Left lung (tissue), 10 donors: ENCODE measurements around the gene TNFAIP3. TPM values are rescaled to one million over a fixed set of nuclear protein-coding genes. Genes with fewer than 3 reads are reported as not detected.
A peak's percentile ranks its signal among the peaks of the same experiment; 100 is the strongest.

Experiments used
- ATAC-seq: fragments of 200-7000 bp; cut with Tn5 transposase; one replicate; pipeline ENCODE4 v1.9.1; 2020; ENCODE audit warnings: moderate library complexity
- DNase-seq, 4 donors: peaks; one replicate each; pipeline ENCODE4 v3.0.0-alpha.2; 2013 to 2020
- H3K27ac ChIP-seq, 2 donors: fragments of 200-600 bp; sonication (generic) in 1 of 2; one replicate each; pipeline versions ENCODE4 v1.5.0 to v1.8.0; 2020 to 2021
- H3K27me3 ChIP-seq, 2 donors: fragments of 200-600 bp; sonication (generic) in 1 of 2; one replicate each; pipeline versions ENCODE4 v1.5.0 to v1.8.0; 2020 to 2021
- H3K36me3 ChIP-seq, 2 donors: fragments of 200-600 bp; sonication (generic) in 1 of 2; one replicate each; pipeline versions ENCODE4 v1.5.0 to v1.8.0; 2020 to 2021
- H3K4me1 ChIP-seq, 2 donors: fragments of 200-600 bp; one replicate each; pipeline ENCODE4 v1.8.0; 2021
- H3K4me3 ChIP-seq, 2 donors: fragments of 200-600 bp; sonication (generic) in 1 of 2; one replicate each; pipeline versions ENCODE4 v1.5.0 to v1.8.0; 2020 to 2021; ENCODE audit warnings: mild to moderate bottlenecking in 1 of 2
- H3K9me3 ChIP-seq, 2 donors: fragments of 200-600 bp; sonication (generic) in 1 of 2; one replicate each; pipeline versions ENCODE4 v1.5.0 to v1.8.0; 2020 to 2021
- CTCF ChIP-seq, 2 donors: fragments of 200-600 bp; sonication (generic) in 1 of 2; IDR thresholded peaks; one replicate each; pipeline versions ENCODE4 v1.5.0 to v1.8.0; 2021; ENCODE audit warnings: antibody characterized with exemption in 2 of 2
- intact Hi-C, 2 donors: fragments of 100-400 bp; cut with DNase I; formaldehyde crosslinking; loops; one replicate each; pipeline versions ENCODE4 v1.11.2 to v1.14.2; 2022
- polyA plus RNA-seq, 6 donors: library from polyadenylated mRNA; unstranded; fragments of 120-200 nt; gene quantifications; one replicate each; pipeline ENCODE4 v1.2.1, GENCODE V29; 2013; ENCODE audit not compliant: insufficient read length in 6 of 6
- total RNA-seq, 2 donors: library from RNA; stranded (reverse); fragmentation: NEBNext Ultra II Directional; extraction: Animal tissue kit (Norgen Biotek cat#: 25700); gene quantifications; one replicate each; pipeline ENCODE4 v1.2.1, GENCODE V29; 2021
- donor health status: DM: no; HTN: yes; CAD: no.
- donor health status: DM: no; HTN: no; CAD: no.

The TNFAIP3 gene
- total and polyA plus RNA-seq, 8 donors = 14.6 to 102 (median 17.2) TPM

- intact Hi-C loops = no loop called here
- ATAC-seq = peak; percentile 66
- peak overlapping the region in 1 of 2 donors; percentile 62 for H3K27ac ChIP-seq
Measured at GRCh38 chr6:137927777-137928218, 60.7 kb downstream of the TNFAIP3 start.

GRCh38 chr6:137928286-137928685 is 61.2 kb downstream of the TNFAIP3 start:
- Histone ChIP-seq H3K4me3 (no peak overlapping the region), H3K27ac (peak overlapping the region in 1 of 2 donors; percentile 62), H3K4me1 (peaks cover 10 to 36% of the 10 kb centered on the region in 2 donors), H3K36me3 (no peaks in the 10 kb centered on the region), H3K27me3 (no peaks in the 10 kb centered on the region), H3K9me3 (no peaks in the 10 kb centered on the region)
- ATAC-seq (peak; percentile 61), DNase-seq (peak in 1 of 4 donors; percentile 61)
- intact Hi-C loops = no loop called here
- no peak for TF ChIP-seq CTCF (IDR thresholded peaks at IDR 0.05)

More at GRCh38 chr6:137927777-137928218, 60.7 kb downstream of the TNFAIP3 start:
- no peaks in the 10 kb centered on the region for H3K27me3 ChIP-seq
- H3K4me1 ChIP-seq = peaks cover 10 to 36% of the 10 kb centered on the region in 2 donors
- DNase-seq = peak in 1 of 4 donors; percentile 44
- no peaks in the 10 kb centered on the region for H3K36me3 ChIP-seq
- no peak overlapping the region for H3K4me3 ChIP-seq
- TF ChIP-seq CTCF (IDR thresholded peaks at IDR 0.05) = no peak
- H3K9me3 ChIP-seq = no peaks in the 10 kb centered on the region

- no peaks in the 10 kb centered on the region for H3K27me3 ChIP-seq
- DNase-seq = no peak
- ATAC-seq = no peak
- TF ChIP-seq CTCF (IDR thresholded peaks at IDR 0.05) = no peak
- intact Hi-C loops = no loop called here
- H3K4me1 ChIP-seq = peaks cover 0 to 21% of the 10 kb centered on the region in 2 donors
- no peak overlapping the region for H3K27ac ChIP-seq
- H3K36me3 ChIP-seq = no peaks in the 10 kb centered on the region
- peaks cover 0 to 6% of the 10 kb centered on the region in 2 donors for H3K9me3 ChIP-seq
- no peak overlapping the region for H3K4me3 ChIP-seq
Measured at GRCh38 chr6:137931849-137932465, 64.9 kb downstream of the TNFAIP3 start.

Other genes starting within 250 kb of the TNFAIP3 start
- 10 to 100 TPM; 31.4 to 64.9 TPM for gene PERP, start 240.2 kb downstream of the TNFAIP3 start, total RNA-seq
- gene PERP, start 240.2 kb downstream of the TNFAIP3 start, polyA plus RNA-seq = 10 to 100 TPM; 22.7 to 28.0 (median 25.6) TPM